Measurements from ENCODE around the gene TNNI3K.

TNNI3K gene

DNA sequence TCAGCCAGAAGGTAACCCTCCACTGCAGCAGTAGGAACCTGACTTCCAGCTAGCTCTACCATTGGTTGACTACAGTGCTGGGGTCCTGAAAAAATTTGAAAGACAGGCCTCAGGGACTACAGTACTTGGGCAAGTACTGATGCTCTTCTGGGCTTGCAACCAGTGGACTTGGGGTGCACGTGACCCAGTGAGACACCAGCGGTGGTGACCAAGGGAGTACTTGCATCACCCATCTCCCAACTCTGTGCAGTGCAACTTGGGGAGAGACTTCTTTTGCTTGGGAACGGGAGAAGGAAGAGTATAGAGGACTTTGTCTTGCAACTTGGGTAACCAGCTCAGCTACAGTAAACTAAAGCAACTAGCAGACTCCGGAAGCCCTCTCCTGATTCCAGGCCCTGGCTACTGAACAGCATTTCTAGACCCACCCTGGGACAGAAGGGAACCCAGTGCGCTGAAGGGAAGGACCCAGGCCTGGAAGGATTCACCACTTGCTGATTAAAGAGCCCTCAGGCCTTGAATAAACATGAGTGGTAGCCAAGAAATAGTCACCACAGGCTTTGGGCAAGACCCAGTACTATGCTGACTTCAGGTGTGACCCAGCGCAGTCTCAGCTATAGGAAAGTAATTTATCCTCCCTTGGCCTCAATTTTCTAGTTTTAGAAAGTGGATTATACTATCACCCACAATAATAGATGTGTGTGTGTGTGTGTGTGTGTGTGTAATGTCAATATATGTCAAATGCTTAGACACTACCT is 45.6 kb downstream of the TNNI3K start:
- no peak for TF ChIP-seq CTCF (IDR thresholded peaks at IDR 0.05; ENCODE audit: insufficient read depth, low read length, missing control alignments)
- H3K4me3 ChIP-seq (ENCODE audit: low read depth, low read length), result no peak overlapping the region
- CTCF ChIA-PET, result no interaction called here
- POLR2A ChIA-PET, result no interaction called here
- no peak for DNase-seq (ENCODE audit: low read depth, low spot score)

- POLR2A ChIA-PET, result no interaction called here
- DNase-seq (ENCODE audit: low read depth, low spot score), result no peak
- TF ChIP-seq CTCF (IDR thresholded peaks at IDR 0.05; ENCODE audit: insufficient read depth, low read length, missing control alignments), result no peak
- CTCF ChIA-PET, result no interaction called here
- H3K4me3 ChIP-seq (ENCODE audit: low read depth, low read length), result no peak overlapping the region
Measured at GRCh38 chr1:74286414-74286813, 51.2 kb downstream of the TNNI3K start.

DNA sequence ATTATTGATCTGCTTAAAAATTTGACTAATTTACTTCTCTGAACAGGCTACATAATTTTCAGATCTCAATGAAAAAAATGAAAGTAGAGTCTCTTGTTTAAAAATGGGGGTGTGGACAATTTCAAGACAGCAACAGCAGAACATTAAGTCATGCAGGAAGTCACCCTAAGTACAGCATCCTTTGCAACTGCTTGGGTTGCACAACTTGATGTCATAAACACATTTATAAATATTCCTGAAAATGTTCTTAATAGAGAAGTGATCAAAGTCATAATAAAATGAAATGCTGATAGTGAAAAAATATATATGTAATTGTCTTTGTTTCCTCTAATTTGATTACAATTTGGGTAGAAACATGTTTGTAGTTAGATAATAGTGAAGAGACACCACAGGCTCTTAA is 79.3 kb downstream of the TNNI3K start:
- POLR2A ChIA-PET, result no interaction called here
- no peak overlapping the region for H3K4me3 ChIP-seq (ENCODE audit: low read depth, low read length)
- CTCF ChIA-PET, result no interaction called here
- no peak for TF ChIP-seq CTCF (IDR thresholded peaks at IDR 0.05; ENCODE audit: insufficient read depth, low read length, missing control alignments)
- DNase-seq (ENCODE audit: low read depth, low spot score), result no peak

DNA sequence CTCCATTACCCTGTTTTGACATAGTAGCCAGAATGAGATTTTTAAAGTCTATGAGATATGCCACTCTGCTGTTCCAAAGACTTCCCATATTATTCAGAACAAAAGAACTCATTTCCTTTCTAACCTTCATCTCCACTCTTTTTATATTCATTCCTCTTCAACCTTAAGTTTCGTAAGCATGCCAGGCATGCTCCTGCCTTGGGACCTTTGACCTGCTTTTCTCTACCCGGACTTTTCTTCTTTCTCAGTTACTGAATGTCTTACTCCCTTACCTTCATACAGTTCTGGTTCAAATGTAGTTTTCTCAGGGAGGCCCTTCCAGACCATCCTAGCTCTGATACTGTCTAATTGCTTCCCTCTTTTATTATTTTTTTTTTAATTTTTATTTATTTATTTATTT is 81.1 kb downstream of the TNNI3K start:
- ChIA-PET CTCF (no interaction called here), POLR2A (no interaction called here)
- TF ChIP-seq CTCF (IDR thresholded peaks at IDR 0.05; ENCODE audit: insufficient read depth, low read length, missing control alignments), result no peak
- no peak overlapping the region for H3K4me3 ChIP-seq (ENCODE audit: low read depth, low read length)
- DNase-seq (ENCODE audit: low read depth, low spot score), result no peak

- TF ChIP-seq CTCF (IDR thresholded peaks at IDR 0.05; ENCODE audit: insufficient read depth, low read length, missing control alignments), result no peak
- POLR2A ChIA-PET, result no interaction called here
- no peak overlapping the region for H3K4me3 ChIP-seq (ENCODE audit: low read depth, low read length)
- DNase-seq (ENCODE audit: low read depth, low spot score), result no peak
- CTCF ChIA-PET, result no interaction called here
Measured at GRCh38 chr1:74317663-74318062, 82.5 kb downstream of the TNNI3K start.

- POLR2A ChIA-PET, result no interaction called here
- no peak for TF ChIP-seq CTCF (IDR thresholded peaks at IDR 0.05; ENCODE audit: insufficient read depth, low read length, missing control alignments)
- CTCF ChIA-PET, result no interaction called here
- no peak for DNase-seq (ENCODE audit: low read depth, low spot score)
- H3K4me3 ChIP-seq (ENCODE audit: low read depth, low read length), result no peak overlapping the region
Measured at GRCh38 chr1:74323937-74324473, 88.8 kb downstream of the TNNI3K start.

All from AG04449 (cell line).